Fibroblast of lung (primary cell): ENCODE measurements around the gene RAB31.

Source experiments
- EZH2 ChIP-seq: IDR thresholded peaks from 2 replicates; pipeline ENCODE4 v1.5.1; 2012; ENCODE audit warnings: low read length, control low read depth, mild to moderate bottlenecking; ENCODE audit errors: missing control alignments
- TF ChIP-seq, protein P1 (sequence below), 2 donors: IDR thresholded peaks in 1 of 2; conservative IDR thresholded peaks in 1 of 2; 1 replicate in 1 of 2; 2 replicates in 1 of 2; pipeline ENCODE4 v1.5.1; 2011 to 2012; ENCODE audit warnings: low read length in 2 of 2, control low read depth in 1 of 2, inconsistent platforms in 1 of 2, low read depth in 1 of 2, mild to moderate bottlenecking in 1 of 2

DNA sequence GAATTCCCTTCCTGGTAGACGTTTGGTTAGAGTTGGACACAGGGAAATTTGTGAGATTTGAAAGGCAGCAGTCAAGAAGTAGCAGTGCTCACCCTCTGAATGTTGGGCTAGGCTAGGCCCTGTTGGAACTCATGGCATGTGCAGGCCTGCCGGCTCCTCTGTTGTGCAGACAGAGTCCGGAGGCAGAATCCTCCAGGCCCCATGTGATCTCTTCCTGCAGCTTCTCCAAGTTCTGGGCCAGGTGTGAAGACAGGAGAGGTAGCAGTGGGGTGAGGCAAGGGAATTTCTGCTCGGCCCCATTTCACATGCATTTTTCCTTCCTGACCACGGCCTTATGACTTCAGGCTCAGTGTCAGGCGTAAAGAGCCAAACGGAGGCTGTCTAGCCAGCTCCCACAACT is 36.9 kb upstream of the RAB31 start:
- TF ChIP-seq, protein P1, sequence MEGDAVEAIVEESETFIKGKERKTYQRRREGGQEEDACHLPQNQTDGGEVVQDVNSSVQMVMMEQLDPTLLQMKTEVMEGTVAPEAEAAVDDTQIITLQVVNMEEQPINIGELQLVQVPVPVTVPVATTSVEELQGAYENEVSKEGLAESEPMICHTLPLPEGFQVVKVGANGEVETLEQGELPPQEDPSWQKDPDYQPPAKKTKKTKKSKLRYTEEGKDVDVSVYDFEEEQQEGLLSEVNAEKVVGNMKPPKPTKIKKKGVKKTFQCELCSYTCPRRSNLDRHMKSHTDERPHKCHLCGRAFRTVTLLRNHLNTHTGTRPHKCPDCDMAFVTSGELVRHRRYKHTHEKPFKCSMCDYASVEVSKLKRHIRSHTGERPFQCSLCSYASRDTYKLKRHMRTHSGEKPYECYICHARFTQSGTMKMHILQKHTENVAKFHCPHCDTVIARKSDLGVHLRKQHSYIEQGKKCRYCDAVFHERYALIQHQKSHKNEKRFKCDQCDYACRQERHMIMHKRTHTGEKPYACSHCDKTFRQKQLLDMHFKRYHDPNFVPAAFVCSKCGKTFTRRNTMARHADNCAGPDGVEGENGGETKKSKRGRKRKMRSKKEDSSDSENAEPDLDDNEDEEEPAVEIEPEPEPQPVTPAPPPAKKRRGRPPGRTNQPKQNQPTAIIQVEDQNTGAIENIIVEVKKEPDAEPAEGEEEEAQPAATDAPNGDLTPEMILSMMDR (conservative IDR thresholded peaks at IDR 0.05 in 1 of 2, IDR thresholded peaks at IDR 0.05 in 1 of 2; ENCODE audit: low read depth in 1 of 2, low read length in 2 of 2) = no peak
- no peak for TF ChIP-seq EZH2
